GM23338 (cell line): ENCODE measurements around the gene MXRA7. TPM values are rescaled to one million over a fixed set of nuclear protein-coding genes. Genes with fewer than 3 reads are reported as not detected.
A peak's percentile ranks its signal among the peaks of the same experiment; 100 is the strongest.

Experiments
- ATAC-seq: fragments of 200-7000 bp; cut with Tn5 transposase; 3 replicates; pipeline ENCODE4 v1.9.1; 2020
- DNase-seq: peaks from one replicate; pipeline ENCODE4 v3.0.0-alpha.2; 2015; ENCODE audit warnings: low spot score
- H2AFZ ChIP-seq: fragments of 200-600 bp; sonication (generic); 2 replicates; pipeline ENCODE4 v1.8.0; 2016; ENCODE audit warnings: antibody characterized with exemption, mild to moderate bottlenecking, moderate library complexity
- H3F3A ChIP-seq: fragments of 200-600 bp; sonication (generic); replicated peaks from 2 replicates; pipeline ENCODE4 v1.8.0; 2017; ENCODE audit warnings: antibody characterized with exemption, mixed run types, low read depth
- H3K27ac ChIP-seq: fragments of 200-600 bp; sonication (generic); 2 replicates; pipeline ENCODE4 v1.6.1; 2016; ENCODE audit warnings: low read depth
- H3K27me3 ChIP-seq: fragments of 200-600 bp; sonication (generic); 2 replicates; pipeline ENCODE4 v1.8.0; 2016; ENCODE audit warnings: mild to moderate bottlenecking, mixed run types, moderate library complexity; ENCODE audit not compliant: insufficient read depth
- H3K36me3 ChIP-seq: fragments of 200-600 bp; sonication (generic); 2 replicates; pipeline ENCODE4 v1.8.0; 2016; ENCODE audit warnings: mild to moderate bottlenecking; ENCODE audit not compliant: insufficient read depth
- H3K4me1 ChIP-seq: fragments of 200-600 bp; sonication (generic); 2 replicates; pipeline ENCODE4 v1.8.0; 2016; ENCODE audit warnings: mild to moderate bottlenecking, moderate library complexity; ENCODE audit not compliant: insufficient read depth
- H3K4me2 ChIP-seq: fragments of 200-600 bp; sonication (generic); 2 replicates; pipeline ENCODE4 v1.7.1; 2017; ENCODE audit warnings: mixed run types
- H3K4me3 ChIP-seq: fragments of 200-600 bp; sonication (generic); 2 replicates; pipeline ENCODE4 v1.6.1; 2016; ENCODE audit warnings: mixed run types
- H3K79me2 ChIP-seq: fragments of 200-600 bp; sonication (generic); replicated peaks from 2 replicates; pipeline ENCODE4 v1.8.0; 2017; ENCODE audit warnings: mild to moderate bottlenecking; ENCODE audit not compliant: insufficient read depth
- H3K9me2 ChIP-seq: fragments of 200-600 bp; sonication (generic); 2 replicates; pipeline ENCODE4 v1.8.0; 2017; ENCODE audit not compliant: insufficient read depth
- H4K20me1 ChIP-seq: fragments of 200-600 bp; sonication (generic); replicated peaks from 2 replicates; pipeline ENCODE4 v1.8.0; 2017; ENCODE audit warnings: mild to moderate bottlenecking; ENCODE audit not compliant: insufficient read depth
- H3K27ac Mint-ChIP-seq: 2 replicates; pipeline ENCODE4 v1.8.0; 2020; ENCODE audit warnings: inconsistent platforms, mild to moderate bottlenecking, moderate library complexity, mixed read lengths
- H3K27me3 Mint-ChIP-seq: 3 replicates; pipeline ENCODE4 v1.8.0; 2022; ENCODE audit warnings: low read depth, mild to moderate bottlenecking, moderate library complexity, mixed read lengths, inconsistent platforms; ENCODE audit not compliant: insufficient read depth, poor library complexity
- H3K36me3 Mint-ChIP-seq: 3 replicates; pipeline ENCODE4 v1.8.0; 2021; ENCODE audit warnings: low read depth, mild to moderate bottlenecking, inconsistent platforms, moderate library complexity, mixed read lengths
- H3K4me1 Mint-ChIP-seq: 3 replicates; pipeline ENCODE4 v1.8.0; 2020; ENCODE audit warnings: mild to moderate bottlenecking, inconsistent platforms, mixed read lengths
- H3K4me3 Mint-ChIP-seq: 3 replicates; pipeline ENCODE4 v1.8.0; 2021; ENCODE audit warnings: moderate library complexity, mild to moderate bottlenecking, inconsistent platforms, mixed read lengths
- H3K9me3 Mint-ChIP-seq: 3 replicates; pipeline ENCODE4 v1.8.0; 2020; ENCODE audit warnings: moderate library complexity, mild to moderate bottlenecking, inconsistent platforms, mixed read lengths
- CTCF ChIP-seq, 2 experiments: fragments of 200-600 bp in 1 of 2; sonication (generic) in 1 of 2; conservative IDR thresholded peaks; 2 replicates each; pipeline versions ENCODE4 v1.5.1 to v1.6.1; 2016 to 2017; ENCODE audit warnings: antibody characterized with exemption in 2 of 2, low read depth in 2 of 2, mild to moderate bottlenecking in 2 of 2, moderate library complexity in 1 of 2
- EZH2 ChIP-seq: fragments of 200-600 bp; sonication (generic); IDR thresholded peaks from one replicate; pipeline ENCODE4 v1.8.0; 2017; ENCODE audit warnings: antibody characterized with exemption, mild to moderate bottlenecking, low read depth; ENCODE audit not compliant: unreplicated experiment
- polyA plus RNA-seq: library from polyadenylated mRNA; unstranded; fragments of >200 nt; fragmentation: Nextera tagmentation; extraction: Ambion mirVana; gene quantifications from 2 replicates; pipeline ENCODE4 v1.2.1, GENCODE V29; 2016
- total RNA-seq: library from RNA; depleted of rRNA; stranded (reverse); fragments of >200 nt; shearing (Covaris generic); gene quantifications from 2 replicates; pipeline ENCODE4 v1.2.3, GENCODE V29; 2014
- TF ChIP-seq, protein P1 (sequence below): IDR thresholded peaks from one replicate; pipeline ENCODE4 v1.6.1; 2018; ENCODE audit warnings: antibody characterized with exemption; ENCODE audit not compliant: unreplicated experiment

MXRA7 gene
- total and polyA plus RNA-seq, 2 experiments from 2014 or later: 12.1 to 46.6 TPM

DNA sequence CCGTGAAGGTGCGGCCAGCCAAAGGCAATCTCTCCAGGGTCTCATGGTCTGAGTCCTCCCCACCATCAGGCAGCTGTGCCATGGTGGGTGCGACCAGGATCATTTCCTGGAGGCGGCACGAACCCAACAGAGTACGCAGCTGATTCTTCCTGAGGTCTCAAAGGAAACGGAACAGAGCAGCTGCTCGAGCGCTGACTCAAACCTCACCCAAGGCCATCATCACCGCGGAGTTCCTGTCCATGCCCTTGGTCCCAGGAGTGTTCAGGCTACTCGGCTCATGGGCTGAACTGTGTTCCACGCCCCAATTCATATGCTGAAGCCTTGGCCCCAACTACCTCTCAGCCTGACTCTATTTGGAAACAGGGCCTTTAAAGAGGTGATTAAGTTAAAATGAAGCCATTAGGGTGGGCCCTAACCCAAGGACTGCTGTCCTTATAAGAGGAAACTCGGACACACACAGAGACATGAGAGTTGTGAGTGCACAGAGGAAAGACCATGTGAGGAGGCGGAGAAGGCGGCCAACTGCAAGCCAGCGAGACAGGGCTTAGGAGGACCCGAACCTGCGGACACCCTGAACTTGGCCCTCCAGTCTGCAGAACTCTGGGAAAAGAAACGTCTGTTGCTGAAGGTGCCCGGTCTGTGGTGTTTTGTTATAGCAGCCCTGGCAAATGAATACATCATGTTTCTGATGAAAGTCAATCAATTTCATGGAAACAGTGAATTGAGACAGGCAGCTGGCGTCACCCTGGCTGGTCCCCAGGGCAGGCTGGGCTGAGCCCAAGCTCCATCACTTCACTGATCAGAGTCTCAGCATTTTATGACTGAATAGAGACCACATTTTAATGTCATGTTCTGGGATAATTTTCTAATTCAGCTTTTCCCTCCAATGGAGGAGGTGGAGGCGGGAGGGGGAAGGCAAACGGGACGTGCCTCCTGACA is 13.7 kb downstream of the MXRA7 start:
- H3K27ac ChIP-seq: 0 out of 2 replicates have a peak overlapping the region, but pooled peaks have one; percentile 14
- H3K4me1 Mint-ChIP-seq: peaks cover 42% of the 10 kb centered on the region

DNA sequence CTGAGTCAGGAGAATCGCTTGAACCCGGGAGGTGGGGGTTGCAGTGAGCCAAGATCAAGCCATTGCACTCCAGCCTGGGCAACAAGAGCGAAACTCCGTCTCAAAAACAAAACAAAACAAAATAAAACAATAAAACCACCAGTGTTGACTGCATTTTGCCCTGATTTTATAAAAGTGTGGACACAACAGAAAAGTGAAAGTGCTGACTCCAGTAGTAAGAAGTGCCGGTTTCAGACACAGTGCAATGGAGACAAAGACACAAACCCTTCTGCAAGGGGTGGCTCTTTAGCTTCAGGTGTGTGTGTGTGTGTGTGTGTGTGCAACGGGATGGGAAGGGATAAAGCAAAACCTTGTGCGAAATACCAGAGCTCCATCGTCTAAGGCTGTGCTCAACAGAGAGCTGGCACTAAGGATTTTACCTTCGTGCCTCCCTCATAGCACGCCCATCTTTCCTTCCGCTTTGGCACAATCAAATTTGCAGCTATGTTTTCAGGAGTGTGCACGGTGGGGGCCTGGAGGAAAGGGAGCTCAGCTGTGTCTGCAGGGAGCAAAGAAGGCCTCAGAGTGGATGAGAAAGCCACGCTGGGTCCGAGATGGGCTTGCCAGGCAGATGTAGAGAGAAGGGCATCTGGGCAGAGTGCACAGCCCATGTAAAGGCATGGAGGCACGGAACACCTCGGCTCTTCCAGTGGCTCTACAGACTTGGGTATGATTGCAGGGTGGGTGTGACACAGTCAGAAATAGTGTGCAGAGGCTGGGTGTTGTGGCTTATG is 15.5 kb downstream of the MXRA7 start:
- Mint-ChIP-seq H3K27ac (no peak overlapping the region), H3K4me1 (peaks cover 25% of the 10 kb centered on the region), H3K36me3 (no peaks in the 10 kb centered on the region), H3K27me3 (peaks cover 14% of the 10 kb centered on the region), H3K9me3 (no peaks in the 10 kb centered on the region), H3K4me3 (no peak overlapping the region)
- Histone ChIP-seq H4K20me1 (no peaks in the 10 kb centered on the region), H3K27ac (no peak overlapping the region), H3K9me2 (no peaks in the 10 kb centered on the region), H3K36me3 (no peaks in the 10 kb centered on the region), H3K4me1 (peaks cover 16% of the 10 kb centered on the region), H3K79me2 (no peaks in the 10 kb centered on the region), H3K4me3 (no peak overlapping the region), H3K27me3 (no peaks in the 10 kb centered on the region), H3F3A (no peaks in the 10 kb centered on the region), H3K4me2 (no peak overlapping the region), H2AFZ (no peak overlapping the region)
- DNase-seq: no peak
- ATAC-seq: no peak
- TF ChIP-seq EZH2: no peak
- TF ChIP-seq, protein P1, sequence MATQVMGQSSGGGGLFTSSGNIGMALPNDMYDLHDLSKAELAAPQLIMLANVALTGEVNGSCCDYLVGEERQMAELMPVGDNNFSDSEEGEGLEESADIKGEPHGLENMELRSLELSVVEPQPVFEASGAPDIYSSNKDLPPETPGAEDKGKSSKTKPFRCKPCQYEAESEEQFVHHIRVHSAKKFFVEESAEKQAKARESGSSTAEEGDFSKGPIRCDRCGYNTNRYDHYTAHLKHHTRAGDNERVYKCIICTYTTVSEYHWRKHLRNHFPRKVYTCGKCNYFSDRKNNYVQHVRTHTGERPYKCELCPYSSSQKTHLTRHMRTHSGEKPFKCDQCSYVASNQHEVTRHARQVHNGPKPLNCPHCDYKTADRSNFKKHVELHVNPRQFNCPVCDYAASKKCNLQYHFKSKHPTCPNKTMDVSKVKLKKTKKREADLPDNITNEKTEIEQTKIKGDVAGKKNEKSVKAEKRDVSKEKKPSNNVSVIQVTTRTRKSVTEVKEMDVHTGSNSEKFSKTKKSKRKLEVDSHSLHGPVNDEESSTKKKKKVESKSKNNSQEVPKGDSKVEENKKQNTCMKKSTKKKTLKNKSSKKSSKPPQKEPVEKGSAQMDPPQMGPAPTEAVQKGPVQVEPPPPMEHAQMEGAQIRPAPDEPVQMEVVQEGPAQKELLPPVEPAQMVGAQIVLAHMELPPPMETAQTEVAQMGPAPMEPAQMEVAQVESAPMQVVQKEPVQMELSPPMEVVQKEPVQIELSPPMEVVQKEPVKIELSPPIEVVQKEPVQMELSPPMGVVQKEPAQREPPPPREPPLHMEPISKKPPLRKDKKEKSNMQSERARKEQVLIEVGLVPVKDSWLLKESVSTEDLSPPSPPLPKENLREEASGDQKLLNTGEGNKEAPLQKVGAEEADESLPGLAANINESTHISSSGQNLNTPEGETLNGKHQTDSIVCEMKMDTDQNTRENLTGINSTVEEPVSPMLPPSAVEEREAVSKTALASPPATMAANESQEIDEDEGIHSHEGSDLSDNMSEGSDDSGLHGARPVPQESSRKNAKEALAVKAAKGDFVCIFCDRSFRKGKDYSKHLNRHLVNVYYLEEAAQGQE: no peak

More for the DNA sequence above, 13.7 kb downstream of the MXRA7 start:
- Histone ChIP-seq H2AFZ (no peak overlapping the region), H3K4me1 (peaks cover 34% of the 10 kb centered on the region), H3F3A (no peaks in the 10 kb centered on the region), H3K36me3 (no peaks in the 10 kb centered on the region), H3K27me3 (no peaks in the 10 kb centered on the region), H3K9me2 (no peaks in the 10 kb centered on the region), H4K20me1 (no peaks in the 10 kb centered on the region), H3K4me3 (0 out of 2 replicates have a peak overlapping the region, but pooled peaks have one; percentile 20), H3K4me2 (peak overlapping the region; percentile 64), H3K79me2 (peaks cover 5% of the 10 kb centered on the region; the same call in 1 of the 2 replicates)
- Mint-ChIP-seq H3K36me3 (no peaks in the 10 kb centered on the region), H3K27ac (no peak overlapping the region), H3K27me3 (peaks cover 17% of the 10 kb centered on the region), H3K4me3 (0 out of 3 replicates have a peak overlapping the region, but pooled peaks have one; percentile 21), H3K9me3 (no peaks in the 10 kb centered on the region)
- ATAC-seq: no peak
- no peak for DNase-seq
- TF ChIP-seq CTCF (conservative IDR thresholded peaks at IDR 0.05; ENCODE audit: low read depth in 2 of 2): no peak
